RPMI8226 (cell line): ENCODE measurements around the gene CLPSL2.
A peak's percentile ranks its signal among the peaks of the same experiment; 100 is the strongest.

Experiments used
- DNase-seq: peaks from one replicate; pipeline ENCODE4 v3.0.0-alpha.2; 2015

The CLPSL2 gene

DNA sequence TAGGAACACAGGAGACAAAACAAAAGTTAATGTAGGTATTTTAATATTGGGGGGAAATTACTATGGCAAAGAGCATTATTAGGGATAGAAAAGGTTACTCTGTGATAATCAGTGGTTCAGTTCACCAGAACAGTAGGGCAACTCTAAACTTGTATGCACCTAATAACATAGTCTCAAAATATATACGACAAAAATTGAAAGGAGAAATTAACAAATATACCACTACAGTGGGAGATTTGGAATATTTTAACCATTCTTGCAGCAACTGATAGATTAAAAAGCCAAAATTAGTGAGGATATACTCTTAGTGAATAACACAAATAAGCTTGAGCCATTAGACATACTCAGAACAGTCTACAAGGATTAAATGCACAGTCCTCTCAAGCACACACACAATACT, 28.5 kb upstream of the CLPSL2 start:
- DNase-seq: no peak

DNA sequence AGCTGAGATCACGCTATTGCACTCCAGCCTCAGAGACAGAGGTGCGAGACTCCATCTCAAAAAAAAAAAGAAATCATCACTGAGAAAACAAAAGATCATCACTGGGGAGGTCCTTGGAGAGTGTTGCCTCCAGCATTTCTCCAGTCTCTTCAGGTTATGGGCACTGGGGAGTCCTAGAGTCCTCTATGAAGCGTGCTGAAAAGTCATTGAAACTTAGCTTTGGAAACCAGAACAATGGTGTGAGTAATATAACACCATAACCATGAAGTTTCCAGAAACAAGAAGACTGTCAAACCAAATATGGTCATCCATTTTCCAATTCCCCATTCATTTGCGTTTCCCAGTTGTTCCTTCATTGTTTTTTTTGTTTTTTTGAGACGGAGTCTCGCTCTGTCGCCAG, 25.8 kb upstream of the CLPSL2 start:
- DNase-seq: no peak

DNA sequence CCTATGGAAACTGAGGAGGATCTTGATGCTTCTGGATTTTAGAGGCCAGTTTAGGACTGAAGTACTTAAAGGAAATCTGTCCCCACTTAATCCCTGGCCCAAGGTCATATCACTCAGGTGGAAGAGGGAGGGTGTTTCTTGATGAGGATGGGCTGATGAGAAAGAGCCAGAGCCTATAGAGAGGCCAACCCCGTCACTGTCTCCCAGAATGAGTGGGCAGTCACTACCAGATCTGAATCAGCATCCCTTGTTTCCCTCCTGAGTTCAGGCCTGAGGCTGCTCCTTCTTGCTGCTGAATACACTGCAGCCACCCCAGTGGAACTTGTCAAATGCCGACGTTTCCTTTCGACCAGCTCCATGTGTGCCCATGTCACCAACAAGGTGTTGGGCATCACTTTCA, 24.8 kb upstream of the CLPSL2 start:
- DNase-seq: no peak

DNA sequence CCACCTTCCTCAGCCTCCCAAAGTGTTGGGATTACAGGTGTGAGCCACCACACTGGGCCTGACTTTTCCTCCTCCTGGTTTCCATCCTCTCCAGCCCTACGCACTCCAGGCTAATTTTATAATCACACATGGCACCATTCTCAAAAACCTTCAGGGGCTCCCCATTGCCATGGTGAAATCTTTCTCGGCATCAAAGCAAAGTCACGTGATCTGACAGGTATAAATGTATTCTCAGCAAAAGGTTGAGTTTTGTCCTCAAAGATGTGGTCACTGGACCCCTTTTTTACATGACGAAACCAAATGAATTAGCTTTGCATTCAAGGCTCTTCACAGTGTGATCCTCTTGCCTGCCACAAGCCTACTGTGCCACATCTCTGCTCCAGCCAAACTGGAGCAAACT, 24.1 kb upstream of the CLPSL2 start:
- DNase-seq: no peak

DNA sequence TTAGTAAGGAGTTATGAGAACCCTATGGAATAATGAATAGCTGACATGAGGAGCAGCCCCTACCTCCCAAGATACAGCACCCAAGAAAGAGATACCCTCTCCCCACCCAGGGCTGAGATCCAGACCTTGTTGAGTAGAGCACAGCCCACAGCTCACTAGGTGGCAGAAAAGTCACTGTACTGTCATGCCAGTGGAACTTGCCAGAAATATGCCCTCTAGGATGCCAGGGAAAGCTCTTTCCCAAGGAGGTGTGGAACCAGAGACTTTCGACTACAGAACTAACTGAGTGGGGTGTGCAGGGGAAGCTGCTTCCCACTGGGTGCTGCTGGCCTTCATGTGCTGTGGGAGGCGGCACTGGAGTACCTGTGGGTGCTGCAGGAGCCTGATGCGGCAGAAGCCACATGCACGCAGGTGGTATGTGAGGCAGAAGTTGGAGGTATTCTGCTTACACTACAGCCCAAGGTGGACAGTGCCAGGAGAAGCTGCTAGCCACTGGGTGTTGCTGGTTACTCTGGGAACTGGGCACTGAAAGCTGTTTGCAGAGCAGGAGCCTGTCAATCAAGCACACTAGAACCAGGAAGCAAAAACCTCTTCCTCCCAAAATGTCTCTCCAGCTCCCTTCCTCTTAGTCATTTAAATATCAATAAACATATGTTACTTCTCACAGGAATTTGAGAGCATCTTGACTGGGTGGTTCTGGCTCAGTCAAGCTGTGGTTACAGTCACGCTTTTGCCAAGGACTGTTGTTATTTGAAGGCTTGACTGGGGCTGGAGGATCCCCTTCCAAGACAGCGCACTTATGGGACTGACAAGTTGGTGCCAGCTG, 21.7 kb upstream of the CLPSL2 start:
- DNase-seq: no peak

DNA sequence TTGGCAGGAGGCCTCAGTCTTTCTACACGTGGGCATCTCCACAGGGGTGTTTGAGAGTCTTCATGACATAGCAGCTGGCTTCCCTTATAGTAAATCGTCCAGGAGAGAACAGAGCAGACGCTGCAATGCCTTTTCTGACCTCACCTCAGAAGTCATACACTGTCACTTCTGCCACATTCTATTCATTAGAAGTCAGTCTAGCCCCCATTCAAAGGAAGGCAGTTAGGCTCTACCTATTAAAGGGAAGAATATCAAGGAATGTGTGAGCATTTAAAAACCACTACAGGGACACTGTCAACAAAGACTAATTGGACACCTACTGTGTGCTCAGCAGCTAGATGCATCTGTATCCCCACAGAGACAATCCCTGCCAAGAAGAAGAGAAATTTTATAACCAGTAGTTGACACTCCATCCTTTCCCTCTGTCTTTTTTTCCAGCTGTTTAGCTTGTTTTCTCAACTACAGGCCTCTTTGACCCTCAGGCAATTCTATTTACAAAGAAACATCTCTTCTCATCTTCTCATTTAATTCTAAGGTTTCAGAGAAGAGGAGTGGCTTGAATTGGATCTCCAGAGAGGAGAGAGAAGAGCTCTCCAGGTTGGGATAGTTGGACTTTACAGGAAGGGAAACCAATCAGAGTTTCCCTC, 21.0 kb upstream of the CLPSL2 start:
- peak; percentile 24 for DNase-seq

DNA sequence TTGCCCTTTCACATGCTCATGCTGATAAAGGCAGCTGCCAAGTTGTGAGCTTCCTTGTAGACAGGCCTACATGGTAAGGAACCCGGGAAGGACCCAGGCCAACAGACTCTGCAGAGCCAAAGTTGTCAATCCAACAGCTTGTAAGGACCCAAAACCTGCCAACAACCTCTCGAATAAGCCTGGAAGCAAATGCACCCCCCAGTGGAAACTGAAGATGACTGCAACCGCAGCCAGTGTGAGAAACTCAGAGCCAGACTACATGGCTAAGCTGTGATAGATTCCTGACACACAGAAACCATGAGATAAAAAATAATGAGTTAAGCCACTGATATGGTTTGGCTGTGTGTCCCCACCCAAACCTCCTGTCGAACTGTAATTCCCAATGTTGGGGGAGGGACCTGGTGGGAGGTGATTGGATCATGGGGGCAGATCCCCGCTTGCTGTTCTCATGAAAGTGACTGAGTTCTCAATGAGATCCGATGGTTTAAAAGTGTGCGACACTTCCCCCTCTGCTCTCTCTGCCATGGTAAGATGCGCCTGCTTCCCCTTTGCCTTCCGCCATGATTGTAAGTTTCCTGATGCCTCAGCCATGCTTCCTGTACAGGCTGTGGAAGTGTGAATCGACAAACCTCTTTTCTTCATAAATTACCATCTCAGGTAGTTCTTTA, 18.8 kb upstream of the CLPSL2 start:
- peak; percentile 62 for DNase-seq

DNA sequence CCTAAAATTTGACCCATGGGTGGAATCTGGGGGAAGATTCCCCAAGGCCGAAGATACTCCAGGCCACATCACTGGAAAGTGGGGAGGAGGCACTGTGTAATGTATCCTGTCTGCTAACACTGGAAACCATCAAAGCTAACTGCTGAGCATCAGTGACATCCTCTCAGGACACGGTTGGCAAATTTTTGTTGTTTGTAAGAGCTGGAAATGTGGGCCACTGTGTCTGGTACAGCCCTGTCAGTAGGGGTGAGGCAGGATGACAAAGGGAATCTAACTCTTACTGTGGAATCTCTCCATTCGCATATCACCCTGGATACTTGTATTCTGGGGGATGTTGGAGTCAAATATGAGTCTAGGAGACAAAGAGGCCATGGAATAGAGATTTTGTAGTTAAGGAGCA, 17.0 kb upstream of the CLPSL2 start:
- DNase-seq: no peak

DNA sequence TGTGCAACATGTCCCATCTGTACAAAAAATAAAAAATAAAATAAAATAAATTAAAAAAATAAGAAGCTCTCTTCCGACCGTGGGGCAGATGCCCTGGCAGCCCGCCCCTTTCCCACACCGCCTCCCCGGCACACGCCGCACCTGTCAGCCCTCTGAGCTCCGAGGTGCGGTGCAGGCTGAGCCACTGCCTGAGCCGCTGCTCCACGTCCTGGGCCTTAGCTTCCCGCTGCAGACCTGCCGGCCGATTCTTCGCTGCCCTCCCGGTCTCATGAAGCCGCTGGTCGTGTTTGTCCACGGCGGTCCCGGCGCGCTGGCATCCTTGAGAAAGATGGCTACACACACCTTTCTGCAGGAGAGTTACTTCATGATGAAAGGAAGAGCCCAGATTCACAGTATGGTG, 10.7 kb upstream of the CLPSL2 start:
- DNase-seq: no peak

DNA sequence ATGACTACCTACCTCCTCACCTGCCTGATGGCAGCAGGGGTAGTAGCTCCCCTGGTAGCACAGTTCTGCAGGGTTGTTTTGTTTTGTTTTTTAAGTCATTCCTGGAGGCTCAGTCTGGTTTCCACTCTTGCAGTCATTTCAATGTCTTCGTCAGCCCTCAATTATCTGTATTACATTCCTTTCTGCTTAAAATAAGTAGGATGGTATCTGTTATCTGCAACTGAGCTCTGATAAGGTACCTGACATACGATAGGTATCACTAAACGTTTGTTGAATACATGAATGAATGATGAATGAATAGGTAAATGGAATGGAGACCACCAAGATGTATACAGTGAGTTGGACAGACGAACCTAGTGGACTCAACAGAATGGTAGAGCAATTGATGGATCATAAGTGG, 7.2 kb upstream of the CLPSL2 start:
- no peak for DNase-seq

DNA sequence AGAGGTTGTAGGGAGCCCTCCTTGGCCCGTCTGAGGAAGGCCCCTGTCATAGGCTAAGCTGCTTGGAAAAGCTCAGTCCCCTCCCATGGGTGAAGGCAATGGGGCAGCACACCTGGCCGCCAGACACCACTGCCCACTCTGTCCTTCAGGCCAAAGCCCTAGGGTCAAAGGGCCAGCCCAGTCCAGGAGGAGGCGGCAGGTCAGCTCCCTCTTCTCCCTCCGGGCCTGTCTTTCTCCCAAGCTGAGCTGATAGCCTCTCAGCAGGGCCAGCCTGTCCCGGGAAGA, 5.1 kb upstream of the CLPSL2 start:
- no peak for DNase-seq

DNA sequence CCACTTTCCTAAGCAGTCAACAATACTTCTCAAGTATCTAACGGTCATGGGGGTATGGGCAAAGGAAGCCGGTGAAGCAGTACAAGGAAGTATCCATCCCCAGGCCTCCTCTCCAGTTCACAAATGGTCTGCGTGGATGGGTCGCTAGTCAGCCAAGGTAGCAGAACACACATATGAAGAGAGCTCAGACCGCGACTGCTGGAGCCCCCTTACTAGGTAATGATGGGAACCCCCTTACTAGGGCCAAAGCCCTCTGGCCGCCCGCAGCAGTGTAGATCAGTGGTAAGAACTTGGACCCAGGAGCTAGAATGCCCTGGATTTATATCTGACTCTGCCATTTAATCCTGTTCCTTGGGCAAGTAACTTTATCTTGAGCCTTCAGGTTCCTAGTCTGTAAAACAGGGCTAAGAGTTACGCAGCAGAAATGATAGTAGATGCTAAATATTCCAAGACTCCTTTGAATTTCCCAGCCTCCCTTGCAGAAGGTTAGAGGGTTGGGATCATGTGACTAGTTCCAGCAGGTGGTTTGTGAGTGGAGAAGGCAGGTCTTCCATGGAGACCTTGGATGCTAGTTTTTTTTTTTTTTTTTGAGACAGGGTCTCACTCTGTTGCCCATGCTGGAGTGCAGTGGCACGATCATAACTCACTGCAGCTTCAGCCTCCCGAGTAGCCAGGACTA, 2.1 kb upstream of the CLPSL2 start:
- no peak for DNase-seq

DNA sequence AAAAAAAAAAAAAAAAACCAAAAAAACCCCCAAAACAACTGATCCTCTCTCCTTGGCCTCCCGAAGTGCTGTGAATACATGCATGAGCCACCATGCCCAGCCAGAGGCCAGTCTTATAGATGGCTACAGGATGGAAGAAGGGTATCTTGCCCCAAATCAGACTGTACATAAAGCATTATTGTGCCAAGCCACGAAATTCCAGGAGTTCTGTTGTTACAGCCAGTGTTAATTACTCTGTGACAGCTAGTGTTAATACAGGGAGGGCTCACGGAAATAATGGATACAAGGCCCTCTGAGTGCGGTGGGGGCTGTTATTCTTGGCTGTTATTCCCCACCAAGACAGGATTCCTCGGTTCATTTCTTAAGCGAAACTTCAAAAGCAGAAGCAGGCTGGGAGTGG, 1.4 kb upstream of the CLPSL2 start:
- no peak for DNase-seq

DNA sequence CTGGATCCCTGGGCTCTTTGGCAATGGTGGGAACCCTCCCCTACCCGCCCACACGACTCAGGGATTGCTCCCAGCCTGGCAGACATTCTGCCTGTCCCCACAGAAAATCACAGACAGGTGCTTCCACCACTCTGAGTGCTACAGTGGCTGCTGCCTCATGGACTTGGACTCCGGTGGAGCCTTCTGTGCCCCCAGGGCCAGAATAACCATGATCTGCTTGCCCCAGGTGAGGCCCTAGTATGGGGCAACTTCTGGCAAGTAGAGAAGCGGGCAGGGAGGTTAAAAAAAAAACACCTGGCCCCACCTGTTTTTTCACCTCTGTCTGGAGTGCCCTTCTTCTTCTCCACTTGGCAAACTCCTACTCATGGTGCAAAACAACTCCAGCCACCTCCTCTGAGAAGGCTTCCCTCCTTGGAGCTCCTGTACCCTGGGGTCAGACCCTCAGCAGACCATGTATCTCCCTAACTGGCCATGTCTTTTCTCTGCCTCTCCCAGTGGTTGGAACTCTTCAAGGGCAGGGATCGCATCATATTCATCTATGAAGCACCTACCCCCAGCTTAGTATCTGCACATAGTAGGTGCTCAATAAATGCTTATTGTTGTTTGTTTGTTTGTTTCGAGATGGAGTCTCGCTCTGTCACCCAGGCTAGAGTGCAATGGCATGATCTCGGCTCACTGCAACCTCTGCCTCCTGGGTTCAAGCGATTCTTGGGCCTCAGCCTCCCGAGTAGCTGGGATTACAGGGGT, 1.1 kb downstream of the CLPSL2 start:
- DNase-seq: no peak

DNA sequence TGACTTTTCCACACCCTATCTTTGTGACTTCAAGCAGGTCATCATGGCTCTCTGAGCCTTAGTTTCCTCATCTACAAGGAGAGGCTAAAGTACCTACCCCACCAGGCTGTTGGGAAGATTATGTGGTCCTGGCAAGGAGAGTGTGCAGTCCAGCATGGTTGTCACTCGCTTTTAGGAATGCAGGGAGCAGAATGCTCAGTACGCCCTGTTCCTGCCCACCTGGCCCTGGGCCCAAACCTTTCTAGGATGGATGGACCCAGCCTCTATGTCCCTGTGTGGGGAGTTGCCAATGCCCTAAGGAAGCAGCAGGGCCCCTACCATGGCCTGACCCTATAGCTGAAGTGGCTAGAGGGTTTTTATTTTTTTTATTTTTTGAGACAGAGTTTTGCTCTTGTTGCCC, 2.0 kb downstream of the CLPSL2 start:
- DNase-seq: no peak

DNA sequence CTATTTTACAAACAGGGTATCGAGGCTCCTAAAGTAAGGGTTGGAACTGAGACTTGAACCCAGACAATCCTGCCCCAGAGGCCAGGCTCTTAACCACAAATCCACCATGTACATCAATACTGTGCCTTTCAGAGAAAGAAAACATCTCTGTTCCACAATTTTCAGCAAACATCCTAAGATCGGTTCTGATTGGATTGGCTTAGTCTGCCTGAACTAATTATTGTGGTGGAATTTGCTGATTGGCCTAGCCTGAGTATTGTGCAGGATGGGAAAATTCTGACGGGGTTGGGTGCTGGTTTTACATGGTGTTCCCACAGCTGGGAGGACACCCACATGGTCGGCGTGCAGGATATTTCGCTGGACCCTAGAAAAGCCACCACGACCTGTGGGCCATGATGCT, 4.3 kb downstream of the CLPSL2 start, which contains the start of gene CLPSL1:
CLPSL1 (plus strand) TSS at position 301 of the 400 bp plus-strand sequence; CDS start at position 393, 92 bp downstream.
- DNase-seq: no peak

DNA sequence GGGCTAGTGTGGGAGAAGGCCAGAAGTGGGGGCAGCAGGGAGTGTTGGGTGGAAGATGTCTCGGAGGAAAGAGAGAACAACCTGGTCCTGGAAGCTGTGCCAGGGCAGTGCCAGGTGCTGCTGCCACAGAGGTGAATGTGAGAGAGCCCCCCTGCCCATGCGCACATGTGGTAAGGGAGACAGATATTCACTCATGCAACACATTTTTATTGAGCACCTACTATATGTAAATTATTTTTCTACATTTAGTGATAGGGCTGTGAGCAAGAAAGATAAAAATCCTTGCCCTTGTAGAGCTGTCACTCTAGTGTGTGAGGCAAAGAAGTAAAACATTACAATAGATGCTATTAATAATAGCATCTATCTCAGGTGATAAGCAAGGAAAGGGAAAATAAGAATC, 4.9 kb downstream of the CLPSL2 start:
- no peak for DNase-seq

DNA sequence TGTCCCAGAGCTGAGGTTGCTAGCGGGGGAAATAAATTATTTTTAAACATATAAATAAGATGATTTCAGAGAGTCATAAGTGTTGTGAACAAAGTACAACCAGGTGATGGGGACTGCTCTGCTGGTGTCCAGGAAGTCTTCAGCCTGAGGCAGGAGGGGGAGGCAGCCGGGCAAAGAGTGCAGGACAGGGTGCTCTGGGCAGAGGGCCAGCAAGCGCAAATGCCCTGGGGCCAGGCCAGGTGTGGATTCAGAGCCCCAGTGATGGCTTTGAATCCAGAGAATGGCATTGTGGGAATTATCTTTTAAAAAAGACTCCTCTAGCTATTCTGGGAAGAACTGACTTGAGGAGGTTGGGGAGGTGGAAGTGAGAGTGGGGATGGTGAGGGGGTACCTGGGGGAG, 6.0 kb downstream of the CLPSL2 start:
- peak; percentile 78 for DNase-seq

DNA sequence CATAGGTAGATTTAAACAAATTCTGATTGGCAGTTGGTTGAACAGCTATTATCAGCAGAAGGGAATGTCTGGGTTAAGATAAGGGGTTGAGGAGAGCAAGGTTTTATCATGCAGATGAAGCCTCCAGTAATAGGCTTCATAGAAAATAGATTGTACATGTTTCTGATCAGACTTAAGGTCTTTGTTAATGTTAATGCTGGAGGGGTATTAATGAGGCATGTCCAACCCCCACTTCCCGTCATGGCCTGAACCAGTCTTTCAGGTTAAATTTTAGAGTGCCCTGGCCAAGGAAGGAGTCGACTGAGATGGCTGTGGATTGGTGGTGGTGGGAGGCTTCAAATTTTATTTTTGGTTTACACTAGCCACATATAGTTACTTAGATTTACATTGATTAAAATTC, 7.8 kb downstream of the CLPSL2 start:
- no peak for DNase-seq

DNA sequence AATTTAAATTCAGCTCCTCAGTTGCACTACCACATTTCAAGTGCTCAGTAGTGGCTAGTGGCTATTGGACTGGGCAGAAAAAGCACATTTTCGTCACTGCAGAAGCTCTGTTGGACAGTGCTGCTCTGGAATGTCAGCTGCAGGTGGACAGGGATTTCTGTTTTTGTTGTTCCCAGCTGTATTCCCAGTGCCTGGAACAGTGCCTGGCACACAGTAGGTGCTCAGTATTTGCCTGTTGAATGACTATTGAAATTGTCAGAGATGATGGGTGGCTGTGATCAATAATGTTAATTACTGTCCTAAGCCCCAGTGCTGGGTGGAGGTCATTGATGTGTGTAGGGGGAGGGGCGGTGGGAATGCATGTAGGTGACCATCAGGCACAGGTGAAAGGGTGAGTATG, 9.9 kb downstream of the CLPSL2 start:
- DNase-seq: no peak

DNA sequence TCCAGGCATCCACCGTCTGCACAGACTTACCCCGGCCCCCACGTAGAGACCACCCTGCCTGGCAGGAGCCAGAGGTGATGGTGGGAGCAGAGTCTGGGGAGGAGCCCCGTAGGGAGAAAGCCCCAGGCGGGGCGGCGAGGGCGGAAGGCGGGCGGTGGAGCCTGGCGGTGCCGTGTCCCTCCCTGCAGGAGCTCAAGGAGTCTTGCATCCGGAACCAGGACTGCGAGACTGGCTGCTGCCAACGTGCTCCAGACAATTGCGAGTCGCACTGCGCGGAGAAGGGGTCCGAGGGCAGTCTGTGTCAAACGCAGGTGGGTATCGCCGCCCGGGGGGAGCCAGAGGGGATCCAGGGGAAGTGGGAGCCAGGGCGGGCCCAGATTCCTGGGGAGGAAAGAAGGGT, 10.4 kb downstream of the CLPSL2 start:
- DNase-seq: no peak

DNA sequence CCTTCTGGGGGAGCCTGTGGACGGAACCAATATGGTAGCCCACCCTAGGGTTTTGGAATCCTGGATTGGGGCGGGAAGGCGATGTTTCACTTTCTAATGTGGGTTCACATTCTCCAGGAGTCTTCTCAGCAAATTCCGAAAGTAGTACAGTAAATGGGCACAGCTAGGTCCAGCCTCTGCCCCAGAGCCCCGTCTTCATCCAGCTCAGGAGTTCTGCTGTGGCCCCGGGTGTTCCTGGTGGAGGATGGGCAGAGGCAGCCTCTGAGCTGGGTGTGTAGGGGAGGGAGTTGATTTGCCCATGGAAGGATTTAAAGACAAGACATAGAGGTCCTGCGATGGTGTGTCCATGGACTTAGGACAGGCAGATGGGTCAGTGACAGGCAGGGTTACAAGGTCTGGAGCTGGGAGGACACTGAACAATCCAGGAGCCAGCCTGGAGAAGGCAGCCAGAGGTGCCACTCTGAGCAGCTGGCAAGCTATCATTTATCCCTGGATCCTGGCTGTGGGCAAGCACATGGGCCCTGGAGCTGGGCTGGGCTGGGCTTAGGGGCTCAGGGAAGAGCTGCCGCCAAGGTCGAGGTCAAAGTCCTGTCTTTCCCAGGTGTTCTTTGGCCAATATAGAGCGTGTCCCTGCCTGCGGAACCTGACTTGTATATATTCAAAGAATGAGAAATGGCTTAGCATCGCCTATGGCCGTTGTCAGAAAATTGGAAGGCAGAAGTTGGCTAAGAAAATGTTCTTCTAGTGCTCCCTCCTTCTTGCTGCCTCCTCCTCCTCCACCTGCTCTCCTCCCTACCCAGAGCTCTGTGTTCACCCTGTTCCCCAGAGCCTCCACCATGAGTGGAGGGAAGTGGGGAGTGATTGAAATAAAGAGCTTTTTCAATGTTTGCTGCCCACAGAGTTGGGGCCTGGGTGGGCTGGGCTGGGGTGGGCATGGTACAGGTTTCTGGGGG, 11.1 kb downstream of the CLPSL2 start:
- DNase-seq: no peak
